ENCODE measurements around the gene RABAC1.

The RABAC1 gene

DNA sequence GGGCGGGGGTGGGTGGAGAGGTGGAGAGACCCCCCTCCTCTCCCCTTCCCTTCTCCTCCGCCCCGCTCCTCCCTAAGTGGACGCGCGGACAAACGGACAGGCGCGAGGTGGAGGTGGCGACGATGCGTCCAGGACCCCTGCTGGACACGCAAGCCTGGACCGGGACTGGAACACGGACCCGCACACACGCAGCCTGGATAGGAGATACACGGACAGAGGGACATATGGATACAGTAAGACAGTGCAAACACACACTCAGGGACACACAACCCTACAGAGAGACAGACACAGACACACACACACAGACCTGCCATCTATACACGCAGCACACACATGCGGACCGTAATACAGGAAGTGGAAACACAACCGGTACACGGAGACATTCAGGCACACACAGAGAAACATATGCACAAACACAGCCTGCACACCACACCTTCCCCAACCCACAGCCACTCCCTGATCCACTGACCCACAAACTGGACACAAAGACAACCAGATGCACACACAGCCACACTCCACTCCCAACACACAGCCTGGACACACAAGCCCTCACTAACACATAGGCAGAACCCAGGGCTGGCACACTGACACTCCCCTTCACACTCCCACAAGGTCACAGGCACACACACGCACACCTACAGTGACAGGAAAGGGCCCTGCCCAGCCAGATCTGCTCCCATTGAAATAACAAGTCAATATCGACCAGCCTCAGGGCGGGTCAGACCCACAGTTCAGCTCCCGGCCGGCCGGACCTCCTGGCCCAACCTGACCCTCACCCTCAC lies 30.2 kb downstream of the RABAC1 start:
- no peak for DNase-seq (ENCODE audit: low read depth in 2 of 2)

DNA sequence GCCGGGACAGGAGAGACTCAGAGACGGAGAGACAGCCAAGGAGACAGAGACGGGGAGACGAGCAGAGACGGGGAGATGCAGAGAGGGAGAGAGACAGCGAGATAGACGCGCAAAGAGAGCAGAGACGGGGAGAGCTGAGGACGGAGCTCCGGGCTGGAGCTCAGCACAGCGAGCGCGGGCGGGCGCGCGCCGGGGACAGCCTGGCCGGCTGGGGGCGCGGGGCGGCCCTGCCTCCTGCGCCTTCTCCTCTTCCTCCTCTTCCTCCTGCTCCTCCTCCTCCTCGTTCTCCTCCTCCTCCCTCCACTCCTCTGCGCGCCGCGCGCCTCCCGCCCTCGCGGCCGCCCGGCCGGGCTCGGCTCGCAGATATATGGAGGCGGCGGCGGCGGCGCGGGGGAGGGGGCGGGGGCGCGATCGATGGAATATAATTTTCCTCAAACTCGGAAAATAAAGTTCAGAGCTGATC lies 30.9 kb downstream of the RABAC1 start, which contains the start of gene ERFL:
Gene ERFL, minus strand, starts transcription at position 229 of the 463 bp plus-strand sequence. CDS start 15,530 bp downstream, outside the sequence.
- peak in 1 of 2 donors; percentile 25 for DNase-seq (ENCODE audit: low read depth in 2 of 2)

DNA sequence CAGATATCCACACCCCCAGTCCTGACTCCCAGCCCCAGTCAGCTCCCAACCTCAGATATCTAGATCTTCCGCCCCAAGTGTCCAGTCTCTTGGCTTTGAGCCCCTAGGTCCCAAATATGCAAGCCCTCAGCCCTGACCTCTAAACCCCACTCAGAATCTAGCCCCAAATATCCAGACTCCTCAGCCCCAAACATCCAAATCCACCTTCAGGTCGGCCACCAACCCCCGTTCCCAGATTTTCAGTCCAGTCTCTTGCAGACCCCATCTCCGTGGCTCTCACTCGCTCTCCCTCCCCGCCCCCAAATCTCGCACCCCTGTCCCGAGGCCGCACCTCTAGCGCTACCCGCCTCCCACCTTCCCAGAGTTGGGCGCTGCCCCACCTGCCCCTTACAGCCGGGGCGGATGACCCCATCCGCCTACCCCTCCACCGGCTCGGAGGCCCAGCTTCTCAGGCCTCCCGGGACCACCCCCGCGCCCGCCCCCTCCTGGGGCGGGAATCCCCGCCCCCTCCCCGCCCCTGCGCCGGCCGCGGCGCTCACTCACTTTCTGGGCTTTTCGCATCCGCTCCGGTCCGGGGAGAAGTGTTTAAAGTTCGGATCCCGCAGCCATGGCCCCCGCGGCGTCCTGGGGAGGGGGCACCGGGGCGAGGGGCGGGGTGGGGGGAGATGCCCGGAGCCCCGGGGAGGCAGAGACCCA lies 31.5 kb downstream of the RABAC1 start:
- DNase-seq (ENCODE audit: low read depth in 2 of 2) = no peak

DNA sequence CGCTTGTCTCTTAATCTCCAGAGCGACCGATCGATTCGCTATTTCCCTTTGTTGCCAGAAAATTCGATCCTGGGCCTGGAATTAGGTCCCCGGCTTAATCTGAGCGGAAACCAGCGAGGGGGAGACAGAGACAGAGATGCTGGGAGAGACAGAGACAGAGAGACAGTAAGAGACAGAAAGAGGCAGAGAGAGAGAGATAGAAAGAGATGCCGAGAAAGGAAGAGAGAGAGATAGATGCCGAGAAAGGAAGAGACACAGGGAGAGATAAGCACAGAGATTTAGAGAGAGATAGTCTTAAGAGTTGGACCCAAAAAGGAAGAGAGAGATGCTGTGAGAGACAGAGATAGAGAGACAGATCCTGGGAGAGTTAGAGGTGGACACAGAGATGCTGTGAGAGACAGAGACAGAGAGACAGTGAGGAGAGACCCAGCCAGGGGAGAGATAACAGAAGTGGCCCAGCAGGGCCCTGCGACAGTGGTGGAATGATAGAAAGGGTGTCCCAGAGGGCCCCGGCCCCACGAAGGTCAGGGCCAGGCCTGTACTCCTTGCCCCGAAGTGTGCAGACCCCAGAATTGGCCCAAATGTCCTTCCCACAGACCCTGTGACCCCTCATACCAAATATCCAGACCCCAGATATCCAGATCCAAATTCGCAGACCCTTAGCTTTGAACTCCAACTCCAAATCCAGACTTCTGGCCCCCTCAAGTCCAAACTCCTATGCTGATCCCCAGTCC lies 32.2 kb downstream of the RABAC1 start:
- DNase-seq (ENCODE audit: low read depth in 2 of 2) = no peak

DNA sequence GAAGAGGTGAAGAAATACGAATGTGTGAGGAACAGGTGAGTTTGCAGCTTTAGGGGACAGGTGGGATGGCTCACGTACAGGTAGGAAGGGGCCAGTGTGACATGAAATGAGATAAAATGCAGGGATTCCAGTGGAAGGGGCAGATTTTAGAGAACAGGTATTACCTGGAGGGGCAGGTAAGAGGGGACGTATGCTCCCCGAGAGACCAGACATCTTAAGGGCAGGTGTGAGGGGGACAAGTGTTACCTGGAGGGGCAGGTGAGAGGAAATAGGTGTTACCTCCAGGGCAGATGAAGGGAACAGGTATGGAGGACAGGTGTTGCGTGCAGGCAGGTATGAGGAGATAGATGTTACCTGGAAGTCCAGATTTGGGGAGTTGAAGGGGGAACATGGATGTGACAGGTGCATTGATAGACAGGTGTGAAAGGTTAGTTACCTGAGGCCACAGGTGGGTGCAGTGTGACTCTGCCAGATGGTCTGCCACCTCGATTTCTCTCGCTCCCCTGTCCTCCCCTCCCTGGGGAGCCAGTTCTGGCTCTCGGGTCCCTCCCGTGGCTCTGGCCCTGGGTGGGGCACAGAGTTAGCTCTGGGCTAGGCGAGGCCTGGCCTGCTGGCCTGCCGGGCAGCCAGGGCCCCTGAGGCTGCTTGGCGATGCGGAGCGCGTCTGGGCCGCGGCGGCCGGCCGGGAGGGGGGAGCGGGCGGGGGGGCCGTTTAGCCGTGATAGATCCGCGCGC lies 32.9 kb downstream of the RABAC1 start:
- no peak for DNase-seq (ENCODE audit: low read depth in 2 of 2)

DNA sequence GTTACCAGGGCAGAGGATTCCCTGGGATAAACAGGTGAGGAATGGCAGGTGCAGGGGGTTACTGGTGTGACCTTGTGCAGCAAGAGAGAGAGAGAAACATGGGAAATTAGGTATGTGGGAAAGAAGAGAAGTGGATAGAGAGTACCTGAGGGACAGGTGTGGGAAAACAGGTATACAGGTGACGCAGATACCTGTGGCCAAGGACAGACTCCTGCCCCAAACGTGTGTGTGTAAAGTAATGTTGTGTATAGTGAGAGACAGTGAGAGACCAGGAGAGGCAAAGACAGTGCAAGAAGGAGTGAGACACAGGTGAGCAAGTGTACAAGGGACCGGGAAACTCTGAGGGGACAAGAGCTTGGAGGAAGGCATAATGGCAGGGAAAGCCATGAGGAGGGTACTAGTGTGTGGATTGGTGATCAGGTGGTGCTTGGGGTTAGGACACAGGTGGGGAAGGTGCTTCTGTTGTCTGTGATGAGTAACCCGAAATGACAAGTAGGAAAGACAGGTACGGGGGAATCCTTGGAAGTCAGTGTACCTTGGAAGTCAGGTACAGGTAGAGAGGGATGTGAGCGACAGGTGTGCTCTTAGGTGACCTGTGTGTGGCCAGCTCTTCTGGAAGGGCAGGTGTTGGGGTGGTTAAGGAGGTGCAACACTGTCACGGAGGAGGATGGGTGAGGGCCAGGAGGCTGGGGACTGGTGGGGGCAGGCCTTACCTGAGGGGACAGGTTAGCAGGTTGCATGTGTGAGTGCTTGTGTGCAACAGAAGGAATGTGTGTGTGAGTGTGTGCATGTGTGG lies 33.7 kb downstream of the RABAC1 start:
- DNase-seq (ENCODE audit: low read depth in 2 of 2) = no peak

DNA sequence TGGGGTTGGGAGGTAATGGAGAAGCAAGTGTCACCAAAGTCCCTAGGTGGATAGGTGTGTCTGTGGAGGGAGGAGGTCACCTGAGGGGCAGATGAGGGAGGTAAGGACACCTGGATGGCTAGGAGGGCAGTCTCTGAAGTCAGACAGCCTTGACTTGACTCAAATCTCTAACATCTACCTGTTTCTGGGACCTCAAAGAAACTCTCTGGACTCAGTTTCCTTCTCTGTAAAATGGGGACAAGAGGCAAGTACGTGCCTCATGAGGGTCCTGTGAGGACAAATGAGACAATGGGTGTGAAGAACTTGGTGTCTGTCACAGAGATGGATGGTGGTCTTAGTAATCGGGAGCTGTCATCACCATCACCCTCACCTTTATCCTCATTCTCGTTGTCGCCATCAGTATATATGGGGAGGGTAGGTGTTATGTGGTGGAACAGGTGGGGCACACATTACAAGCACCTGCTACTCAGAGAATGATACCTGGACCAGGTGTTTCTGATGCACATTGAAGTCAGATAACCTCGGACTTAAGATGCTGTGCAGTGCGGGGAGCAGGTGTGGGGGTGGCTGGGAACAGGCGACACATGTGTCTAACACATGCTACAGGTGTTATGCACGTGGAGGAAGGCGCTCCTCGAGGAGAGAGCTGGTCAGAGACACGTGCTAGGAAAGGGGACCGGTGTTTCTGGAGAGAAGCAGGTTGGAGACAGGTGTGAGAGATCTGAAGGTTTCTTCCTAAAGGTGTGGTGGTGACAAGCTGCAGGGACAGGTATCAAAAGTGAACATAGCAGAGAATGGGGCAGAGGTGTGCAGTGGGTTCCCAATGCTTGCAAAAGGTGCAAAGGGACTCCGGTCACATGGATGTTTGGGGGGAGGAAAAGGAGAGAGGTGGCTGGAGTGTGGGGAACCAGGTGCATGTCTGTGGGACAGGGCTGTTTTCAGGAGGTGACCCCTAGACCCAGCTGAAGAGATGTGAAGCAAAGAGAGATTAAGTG lies 34.7 kb downstream of the RABAC1 start:
- no peak for DNase-seq (ENCODE audit: low read depth in 2 of 2)

DNA sequence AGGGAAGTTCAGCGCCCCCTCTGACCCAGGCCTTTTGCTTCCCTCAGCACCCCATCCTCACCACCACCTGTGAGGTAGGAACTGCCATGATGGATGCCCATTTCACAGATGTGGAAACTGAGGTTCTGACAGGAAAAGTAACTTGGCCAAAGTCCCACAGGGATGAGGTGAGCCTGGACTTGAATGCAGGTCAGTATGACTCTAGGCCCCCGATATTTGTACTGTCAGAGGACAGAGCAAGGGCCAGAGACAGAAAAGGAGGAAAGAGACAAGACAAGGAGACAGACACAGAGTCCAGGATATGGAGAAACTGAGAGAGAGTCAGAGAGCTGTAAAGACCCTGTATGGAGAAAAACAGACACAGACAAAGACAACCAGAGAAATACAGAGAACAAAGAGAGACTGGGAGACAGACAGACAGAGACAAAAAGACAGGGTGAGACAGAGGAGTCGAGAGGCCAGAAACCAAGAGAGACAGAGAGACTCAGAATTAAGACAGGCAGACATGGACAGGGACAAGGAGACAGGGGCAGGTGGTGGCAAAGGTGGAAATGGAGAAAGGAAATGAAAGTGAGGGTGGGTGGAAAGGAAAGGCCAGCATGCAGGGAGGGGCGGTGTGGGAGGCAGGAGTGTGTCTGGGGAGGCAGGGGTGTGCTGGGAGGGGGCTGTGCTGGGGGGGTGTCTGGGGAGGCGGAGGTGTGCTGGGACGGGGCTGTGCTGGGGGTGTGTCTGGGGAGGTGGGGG lies 35.9 kb downstream of the RABAC1 start:
- no peak for DNase-seq (ENCODE audit: low read depth in 2 of 2)

DNA sequence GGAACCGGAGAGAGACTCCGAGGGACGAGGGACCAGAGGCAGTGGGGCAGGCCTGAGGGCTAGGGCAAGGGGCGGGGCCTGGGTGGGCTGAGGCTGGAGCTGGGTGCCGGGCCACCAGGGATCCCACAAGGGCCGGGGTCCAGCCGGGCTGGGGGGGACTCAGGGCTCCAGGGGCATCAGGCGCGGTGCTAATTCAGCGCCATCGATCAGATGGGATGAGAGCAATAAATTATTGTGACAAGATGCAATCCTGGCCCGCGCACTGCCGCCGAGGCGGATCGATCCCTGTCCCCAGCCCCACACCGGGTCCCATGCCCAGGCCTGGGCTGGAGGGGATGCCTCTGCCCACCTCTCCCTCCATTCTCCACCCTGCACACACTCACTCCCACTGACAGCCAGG lies 36.5 kb downstream of the RABAC1 start:
- no peak for DNase-seq (ENCODE audit: low read depth in 2 of 2)

DNA sequence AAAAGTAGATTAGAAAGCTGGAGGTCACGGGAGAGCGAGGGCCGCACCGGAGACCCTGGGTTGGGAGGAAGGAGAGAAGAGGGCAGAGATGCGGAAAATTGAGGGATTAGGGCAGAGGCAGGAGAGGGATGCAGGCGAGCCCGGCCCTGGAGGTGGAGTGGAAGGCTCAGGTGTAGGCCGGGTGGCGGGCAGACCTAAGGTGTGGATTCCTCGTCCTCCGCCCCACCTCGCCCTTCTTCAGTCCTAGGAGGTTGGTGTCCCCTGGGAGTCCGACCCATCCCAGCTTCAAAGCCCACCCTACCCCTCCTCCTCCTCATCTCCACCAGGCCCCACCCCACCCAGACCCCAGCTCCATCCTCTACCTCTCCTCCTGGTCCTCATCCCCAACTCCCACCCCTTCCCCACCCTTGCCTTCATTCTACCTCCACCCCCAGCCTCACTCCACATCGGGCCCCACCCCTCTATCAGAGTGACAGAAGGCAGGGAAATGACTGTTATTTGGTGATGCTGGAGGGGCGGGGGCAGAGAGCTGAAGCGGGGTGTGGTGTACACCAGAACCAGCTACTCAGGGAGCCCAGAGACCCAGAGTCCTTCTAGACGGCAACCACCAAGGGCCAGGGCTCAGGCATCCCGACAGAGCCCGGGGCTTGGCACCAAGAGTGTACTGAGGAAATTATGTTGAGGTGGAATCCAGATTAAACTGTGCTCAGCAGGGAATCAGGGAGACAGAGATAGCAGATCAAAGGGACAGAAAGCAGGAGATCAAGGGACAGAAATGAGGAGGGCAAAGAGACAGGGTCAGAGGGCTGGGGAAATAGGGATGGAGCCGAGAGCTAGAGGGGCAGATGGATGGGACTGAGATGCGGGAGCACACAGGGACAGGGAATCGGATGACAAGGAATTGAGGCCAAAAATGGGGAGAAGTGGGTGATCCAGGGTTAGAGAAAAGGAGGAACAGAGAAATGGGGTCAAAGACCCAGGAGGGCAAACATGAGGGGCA lies 37.2 kb downstream of the RABAC1 start:
- no peak for DNase-seq (ENCODE audit: low read depth in 2 of 2)

DNA sequence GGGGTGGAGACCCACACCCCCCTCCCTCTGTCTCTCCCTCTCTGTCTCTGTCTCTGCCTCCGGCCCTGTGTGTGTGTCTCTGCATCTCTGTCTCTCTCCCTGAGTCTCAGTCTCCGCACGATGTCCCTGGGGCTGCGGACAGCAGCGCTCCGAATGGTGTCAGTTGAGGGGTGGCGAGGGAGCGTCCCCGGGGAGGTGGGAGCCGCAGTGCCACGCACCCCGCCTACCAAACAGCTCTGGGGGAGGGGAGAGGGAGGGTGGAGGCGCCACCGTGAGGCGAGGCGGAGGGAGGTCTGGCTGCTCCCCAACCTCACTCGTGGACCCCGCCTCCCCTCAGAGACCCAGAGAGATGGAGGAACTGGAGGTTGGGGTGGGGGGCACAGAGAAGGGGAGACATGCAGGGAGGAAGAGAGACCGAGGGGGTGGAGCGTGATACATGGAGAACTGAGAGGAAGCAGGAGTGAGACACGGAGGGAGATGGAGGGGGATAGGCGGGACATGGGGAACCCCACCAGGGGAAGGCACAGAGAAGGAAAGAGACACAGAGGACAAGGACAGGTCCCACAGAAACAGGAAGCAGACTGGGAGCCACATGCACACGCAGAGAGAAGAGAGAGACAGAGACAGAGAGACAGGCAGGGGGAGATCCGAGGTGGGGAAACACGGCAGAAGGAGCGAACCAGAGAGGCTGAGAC lies 38.1 kb downstream of the RABAC1 start:
- no peak for DNase-seq (ENCODE audit: low read depth in 2 of 2)

DNA sequence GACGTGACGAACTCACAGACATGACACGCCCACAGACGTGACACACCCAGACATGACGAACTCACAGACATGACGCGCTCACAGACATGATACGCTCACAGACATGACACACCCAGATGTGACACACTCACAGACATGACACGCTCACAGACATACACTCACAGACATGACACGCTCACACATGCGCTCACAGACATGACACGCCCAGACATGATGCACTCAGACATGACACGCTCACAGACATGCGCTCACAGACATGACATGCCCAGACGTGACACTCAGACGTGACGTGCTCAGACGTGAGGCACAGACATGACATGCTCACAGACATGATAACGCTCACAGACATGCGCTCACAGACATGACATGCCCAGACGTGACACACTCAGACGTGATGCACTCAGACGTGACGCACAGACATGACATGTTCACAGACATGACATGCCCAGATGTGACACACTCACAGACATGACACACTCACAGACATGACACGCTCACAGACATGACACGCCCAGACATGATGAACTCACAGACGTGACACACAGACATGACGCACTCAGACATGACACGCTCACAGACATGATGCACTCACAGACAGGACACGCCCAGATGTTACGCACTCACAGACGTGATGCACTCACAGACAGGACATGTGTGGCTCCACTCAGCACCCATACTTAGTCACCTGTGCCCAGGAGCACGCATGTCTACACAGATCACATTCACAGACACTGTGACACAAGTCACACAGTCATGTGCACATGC lies 39.0 kb downstream of the RABAC1 start:
- DNase-seq (ENCODE audit: low read depth in 2 of 2) = no peak

DNA sequence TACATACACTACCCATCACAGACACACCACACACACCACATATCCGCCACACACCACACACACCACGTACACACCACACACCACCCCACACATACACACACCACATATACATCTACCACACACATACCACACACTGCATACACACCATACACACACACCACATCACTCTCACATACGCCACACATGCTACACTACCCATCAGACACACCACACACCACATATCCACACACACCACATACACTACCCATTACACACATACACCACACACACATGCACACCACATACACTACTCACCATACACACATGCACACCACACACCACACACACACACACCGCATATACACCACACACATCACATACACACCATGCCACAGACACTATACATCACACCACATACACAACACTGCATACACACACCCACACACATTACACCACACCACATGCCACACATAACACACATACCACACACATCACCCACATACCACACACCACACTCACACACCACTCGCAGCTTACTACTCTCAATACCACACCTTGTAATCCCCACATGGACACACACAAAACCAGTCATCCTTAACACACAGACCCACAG lies 40.4 kb downstream of the RABAC1 start:
- no peak for DNase-seq (ENCODE audit: low read depth in 2 of 2)

DNA sequence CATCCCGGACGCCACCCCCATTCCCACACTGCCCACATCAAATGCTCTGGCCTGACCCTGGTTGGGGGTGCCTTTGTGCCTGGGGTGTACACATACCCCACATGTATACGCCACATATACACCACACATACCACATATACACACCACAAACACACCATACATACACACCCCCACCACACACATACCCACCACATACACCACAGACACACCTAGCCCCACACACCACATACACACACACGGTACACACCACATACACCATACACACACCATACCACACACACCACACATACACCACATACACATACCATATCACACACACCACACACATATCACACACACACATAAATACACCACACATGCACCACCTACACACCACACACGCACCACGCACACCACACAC lies 41.0 kb downstream of the RABAC1 start:
- DNase-seq (ENCODE audit: low read depth in 2 of 2) = no peak

DNA sequence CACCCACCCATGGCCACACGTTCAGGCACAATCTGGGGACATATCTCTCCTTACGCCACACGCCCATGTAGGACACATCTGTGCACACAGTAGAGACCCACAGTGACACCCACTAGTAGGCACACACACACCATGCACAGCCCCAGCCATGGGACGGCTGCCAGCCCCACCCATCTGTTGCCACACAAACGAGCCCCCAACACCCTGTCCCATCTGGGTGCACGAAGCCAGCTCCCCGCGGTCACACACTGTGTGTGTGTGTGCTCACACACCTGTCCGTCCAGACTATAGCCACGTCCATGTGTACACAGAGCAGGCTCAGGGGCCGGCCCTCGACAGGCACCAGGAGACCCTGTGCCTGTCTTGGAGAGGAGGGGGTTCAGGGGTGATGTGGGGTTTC lies 41.4 kb downstream of the RABAC1 start:
- DNase-seq (ENCODE audit: low read depth in 2 of 2) = no peak
